H1 (cell line): ENCODE data around the gene CCDC40. TPM values are rescaled to one million over a fixed set of nuclear protein-coding genes. Genes with fewer than 3 reads are reported as not detected.

ENCODE experiments used
- CTCF ChIA-PET: fragments of 300-600 bp; sonication (Branson Sonifier 250); formaldehyde crosslinking; loops from one replicate; lab custom pipeline; 2021; ENCODE audit not compliant: partially characterized antibody; lab: Charles Lee
- POLR2A ChIA-PET: fragments of 300-600 bp; sonication (Branson Sonifier 250); formaldehyde crosslinking; loops from one replicate; lab custom pipeline; 2021; ENCODE audit warnings: inconsistent platforms; ENCODE audit not compliant: partially characterized antibody; lab: Charles Lee
- DNase-seq, 2 experiments: peaks; one replicate each; pipeline versions ENCODE4 v3.0.0 to v3.0.0-alpha.2; 2010 to 2022; ENCODE audit warnings: low spot score in 2 of 2, low read depth in 1 of 2, mixed read lengths in 1 of 2
- FAIRE-seq: peaks from 2 replicates; lab custom pipeline; 2011; peaks lifted over from hg19 to GRCh38; lab: Jason Lieb, UNC
- H2AFZ ChIP-seq: 2 replicates; pipeline ENCODE4 v1.8.1; 2012; ENCODE audit warnings: low read length, inconsistent platforms
- H2AK5ac ChIP-seq: 2 replicates; pipeline ENCODE4 v1.6.1; 2013; ENCODE audit warnings: low read depth, low read length
- H2BK120ac ChIP-seq: replicated peaks from 2 replicates; pipeline ENCODE3; 2013; ENCODE audit warnings: low read depth, low read length, inconsistent platforms
- H2BK12ac ChIP-seq: 2 replicates; pipeline ENCODE4 v1.6.1; 2013; ENCODE audit warnings: low read depth, low read length
- H2BK15ac ChIP-seq: 2 replicates; pipeline ENCODE4 v1.6.1; 2013; ENCODE audit warnings: low read length
- H2BK20ac ChIP-seq: 2 replicates; pipeline ENCODE4 v1.6.1; 2013; ENCODE audit warnings: low read length
- H2BK5ac ChIP-seq: 2 replicates; pipeline ENCODE4 v1.6.1; 2013; ENCODE audit warnings: low read depth, low read length
- H3K14ac ChIP-seq: 2 replicates; pipeline ENCODE4 v1.6.1; 2013; ENCODE audit warnings: inconsistent platforms; ENCODE audit not compliant: insufficient read length
- H3K18ac ChIP-seq: 2 replicates; pipeline ENCODE4 v1.6.1; 2013; ENCODE audit warnings: low read length; ENCODE audit errors: extremely low read depth
- H3K23ac ChIP-seq: 2 replicates; pipeline ENCODE4 v1.6.1; 2013; ENCODE audit warnings: inconsistent platforms; ENCODE audit not compliant: insufficient read length
- H3K23me2 ChIP-seq: 2 replicates; pipeline ENCODE4 v1.6.1; 2013; ENCODE audit warnings: low read depth, low read length
- H3K27ac ChIP-seq: 2 replicates; pipeline ENCODE4 v1.6.1; 2011; ENCODE audit warnings: low read depth, low read length, inconsistent platforms
- H3K27me3 ChIP-seq, 4 experiments: replicated peaks in 1 of 4; 1 replicate in 1 of 4; 2 replicates in 3 of 4; pipeline versions ENCODE4 v1.6.1 to v1.8.1; 2011 to 2013; ENCODE audit warnings: low read length in 3 of 4, mild to moderate bottlenecking in 3 of 4, inconsistent platforms in 2 of 4, mixed read lengths in 2 of 4, moderate library complexity in 1 of 4; ENCODE audit not compliant: control insufficient read depth in 3 of 4, insufficient read depth in 3 of 4; ENCODE audit errors: extremely low read depth in 1 of 4
- H3K36me3 ChIP-seq, 4 experiments: 2 replicates each; pipeline versions ENCODE4 v1.6.1 to v1.8.1; 2011 to 2013; ENCODE audit warnings: mild to moderate bottlenecking in 4 of 4, low read length in 3 of 4, moderate library complexity in 2 of 4, control low read depth in 1 of 4, inconsistent platforms in 1 of 4; ENCODE audit not compliant: insufficient read depth in 4 of 4, control insufficient read depth in 2 of 4
- H3K4ac ChIP-seq: replicated peaks from 2 replicates; pipeline ENCODE3; 2013; ENCODE audit warnings: low read length, low read depth, mixed read lengths, inconsistent platforms; ENCODE audit not compliant: insufficient read length
- H3K4me1 ChIP-seq, 4 experiments: replicated peaks in 1 of 4; 1 replicate in 1 of 4; 2 replicates in 3 of 4; pipeline versions ENCODE4 v1.6.1 to v1.8.1; 2011 to 2013; ENCODE audit warnings: low read length in 3 of 4, inconsistent platforms in 2 of 4, mixed read lengths in 1 of 4; ENCODE audit not compliant: insufficient read depth in 4 of 4, control insufficient read depth in 3 of 4
- H3K4me2 ChIP-seq, 2 experiments: 2 replicates each; pipeline versions ENCODE4 v1.6.1 to v1.8.1; 2011 to 2013; ENCODE audit warnings: low read depth in 2 of 2, low read length in 2 of 2, control low read depth in 1 of 2, inconsistent platforms in 1 of 2, mild to moderate bottlenecking in 1 of 2; ENCODE audit not compliant: insufficient read depth in 1 of 2
- H3K4me3 ChIP-seq, 4 experiments: fragments of 200-600, 300-600 bp in 1 of 4; sonication (generic), shearing (Covaris generic), sonication (Bioruptor Twin) in 1 of 4; 2 replicates each; pipeline versions ENCODE4 v1.5.1 to v1.8.1; 2011 to 2016; ENCODE audit warnings: low read length in 4 of 4, low read depth in 3 of 4, control low read depth in 2 of 4, inconsistent platforms in 2 of 4, mild to moderate bottlenecking in 2 of 4, mixed read lengths in 1 of 4, moderate library complexity in 1 of 4; ENCODE audit not compliant: insufficient read depth in 2 of 4; ENCODE audit errors: extremely low read depth in 1 of 4
- H3K56ac ChIP-seq: replicated peaks from 2 replicates; pipeline ENCODE3; 2013; ENCODE audit warnings: low read depth, mild to moderate bottlenecking, mixed read lengths, low read length, inconsistent platforms; ENCODE audit not compliant: insufficient read length
- H3K79me1 ChIP-seq: 2 replicates; pipeline ENCODE4 v1.6.1; 2013; ENCODE audit warnings: low read depth, low read length, control low read depth
- H3K79me2 ChIP-seq, 2 experiments: 2 replicates each; pipeline versions ENCODE4 v1.6.1 to v1.8.1; 2012 to 2013; ENCODE audit warnings: low read length in 2 of 2, mild to moderate bottlenecking in 2 of 2, inconsistent platforms in 1 of 2; ENCODE audit not compliant: insufficient read depth in 2 of 2, control insufficient read depth in 1 of 2
- H3K9ac ChIP-seq, 4 experiments: replicated peaks in 1 of 4; 1 replicate in 1 of 4; 2 replicates in 3 of 4; pipeline versions ENCODE4 v1.6.1 to v1.8.1; 2011 to 2013; ENCODE audit warnings: low read depth in 3 of 4, low read length in 3 of 4, control low read depth in 2 of 4, mild to moderate bottlenecking in 2 of 4, moderate library complexity in 2 of 4, inconsistent platforms in 1 of 4; ENCODE audit errors: extremely low read depth in 1 of 4
- H3K9me3 ChIP-seq, 2 experiments: 2 replicates each; pipeline versions ENCODE4 v1.6.1 to v1.8.1; 2012 to 2013; ENCODE audit warnings: mild to moderate bottlenecking in 2 of 2, moderate library complexity in 2 of 2, control low read depth in 1 of 2, inconsistent platforms in 1 of 2, low read depth in 1 of 2, low read length in 1 of 2, mixed read lengths in 1 of 2; ENCODE audit not compliant: insufficient read depth in 2 of 2
- H4K20me1 ChIP-seq, 2 experiments: replicated peaks in 1 of 2; 2 replicates each; pipeline versions ENCODE3 to v1.8.1; 2011 to 2013; ENCODE audit warnings: inconsistent platforms in 2 of 2, low read length in 2 of 2, mild to moderate bottlenecking in 1 of 2; ENCODE audit not compliant: insufficient read depth in 2 of 2, control insufficient read depth in 1 of 2
- H4K5ac ChIP-seq: 2 replicates; pipeline ENCODE4 v1.6.1; 2013; ENCODE audit warnings: low read length, low read depth, mixed read lengths, inconsistent platforms; ENCODE audit not compliant: insufficient read length
- H4K8ac ChIP-seq: 2 replicates; pipeline ENCODE4 v1.8.0; 2013; ENCODE audit warnings: mild to moderate bottlenecking, moderate library complexity, low read length, inconsistent platforms; ENCODE audit not compliant: insufficient read depth; ENCODE audit errors: extremely low read depth
- H4K91ac ChIP-seq: replicated peaks from 2 replicates; pipeline ENCODE3; 2013; ENCODE audit warnings: low read length, mixed read lengths, inconsistent platforms; ENCODE audit not compliant: insufficient read length
- ASH2L ChIP-seq: fragments of 200-600, 300-600 bp; sonication (generic); IDR thresholded peaks from one replicate; pipeline ENCODE4 v1.7.1; 2017; ENCODE audit warnings: low read length
- CBX5 ChIP-seq: fragments of 300-800, 300-1000 bp; sonication (generic); IDR thresholded peaks from 2 replicates; pipeline ENCODE4 v1.7.1; 2016; ENCODE audit warnings: antibody characterized with exemption, low read length, low read depth
- E2F6 ChIP-seq: IDR thresholded peaks from 2 replicates; pipeline ENCODE4 v1.6.1; 2012; ENCODE audit warnings: inconsistent platforms
- MAFK ChIP-seq: IDR thresholded peaks from 2 replicates; pipeline ENCODE4 v1.6.1; 2012; ENCODE audit warnings: low read depth, mild to moderate bottlenecking, improper control_type of control experiment, low read length
- POLR2AphosphoS5 ChIP-seq: IDR thresholded peaks from 2 replicates; pipeline ENCODE4 v1.6.1; 2011; ENCODE audit warnings: low read depth, low read length
- POU5F1 ChIP-seq: IDR thresholded peaks from 2 replicates; pipeline ENCODE4 v1.6.1; 2011; ENCODE audit warnings: low read depth, mild to moderate bottlenecking, low read length, moderate library complexity
- RAD21 ChIP-seq, 2 experiments: IDR thresholded peaks in 1 of 2; conservative IDR thresholded peaks in 1 of 2; 2 replicates each; pipeline ENCODE4 v1.6.1; 2011; ENCODE audit warnings: low read depth in 2 of 2, low read length in 2 of 2, improper control_type of control experiment in 1 of 2, inconsistent platforms in 1 of 2, mild to moderate bottlenecking in 1 of 2, moderate library complexity in 1 of 2
- SIN3A ChIP-seq, 2 experiments: IDR thresholded peaks in 1 of 2; conservative IDR thresholded peaks in 1 of 2; 2 replicates each; pipeline ENCODE4 v1.6.1; 2011 to 2012; ENCODE audit warnings: low read length in 2 of 2, improper control_type of control experiment in 1 of 2, low read depth in 1 of 2, mild to moderate bottlenecking in 1 of 2
- TAF7 ChIP-seq: optimal IDR thresholded peaks from 2 replicates; pipeline ENCODE3; 2011; ENCODE audit warnings: low read depth, mild to moderate bottlenecking, inconsistent platforms, low read length, moderate library complexity, borderline replicate concordance
- TBP ChIP-seq: IDR thresholded peaks from 2 replicates; pipeline ENCODE4 v1.6.1; 2011; ENCODE audit warnings: low read depth, low read length, improper control_type of control experiment
- WGBS, 2 experiments: shearing (Covaris generic) in 1 of 2; methylation state at CpG; one replicate each; pipeline versions ENCODE4 v1.1.6 to v1.1.7; 2013 to 2015; ENCODE audit warnings: low lambda C conversion rate in 2 of 2, mixed read lengths in 2 of 2, inconsistent platforms in 1 of 2, low coverage in 1 of 2, missing lambda C conversion rate in 1 of 2; ENCODE audit not compliant: insufficient replicate concordance in 2 of 2, insufficient coverage in 1 of 2, insufficient read length in 1 of 2; ENCODE audit errors: extremely low coverage in 1 of 2, missing lambda C conversion rate in 1 of 2; 5-methylcytosine and 5-hydroxymethylcytosine counted together
- polyA plus RNA-seq, 7 experiments: library from polyadenylated mRNA; depleted of rRNA in 3 of 7; stranded (reverse) in 5 of 7; unstranded in 2 of 7; fragments of >200 nt in 5 of 7; fragments of 200-250 nt in 2 of 7; gene quantifications; 1 replicate in 5 of 7; 2 replicates in 1 of 7; 4 replicates in 1 of 7; pipeline versions ENCODE4 v1.2.1 to v1.2.3, GENCODE V29; 2011 to 2013; ENCODE audit warnings: missing spikeins in 2 of 7, mixed read lengths in 2 of 7
- total RNA-seq: library from RNA; stranded (reverse); fragmentation: NEBNext Ultra II Directional; extraction: Animal tissue kit (Norgen Biotek cat#: 25700); gene quantifications from 2 replicates; pipeline ENCODE4 v1.2.1, GENCODE V29; 2021

CCDC40 gene
- total and polyA plus RNA-seq, 2 of the 8 experiments (the other 6 are each of a cell fraction or from before 2014, with no cell fraction given), result 4.1 to 11.5 TPM

GRCh38 chr17:79991924-79992648 is 44.4 kb upstream of the CCDC40 start:
- Histone ChIP-seq H2BK20ac (no peak overlapping the region), H3K9me3 (no peaks in the 10 kb centered on the region), H4K91ac (no peak overlapping the region), H4K20me1 (peaks cover 10 to 16% of the 10 kb centered on the region in 2 experiments), H4K8ac (peak overlapping the region; percentile 90; the same call in 1 of the 2 replicates), H3K27ac (no peak overlapping the region), H2BK120ac (no peak overlapping the region), H2AFZ (no peak overlapping the region), H2AK5ac (peak overlapping the region; percentile 99), H3K4me2 (peak overlapping the region; percentile 54 to 67), H3K4ac (no peak overlapping the region), H3K36me3 (peaks cover 0 to 2% (median 0%) of the 10 kb centered on the region in 4 experiments; a peak in 1 of 8 replicates), H3K18ac (peak overlapping the region; percentile 66; the same call in 1 of the 2 replicates), H2BK12ac (peak overlapping the region; percentile 99), H3K79me1 (peaks cover 11% of the 10 kb centered on the region), H2BK15ac (no peak overlapping the region), H4K5ac (no peak overlapping the region), H3K56ac (no peak overlapping the region), H3K23me2 (no peaks in the 10 kb centered on the region), H3K23ac (no peak overlapping the region), H2BK5ac (peak overlapping the region; percentile 27; the same call in 1 of the 2 replicates), H3K27me3 (peaks cover 0 to 2% (median 0%) of the 10 kb centered on the region in 4 experiments; a peak in 2 of 7 replicates), H3K79me2 (peaks cover 0 to 26% of the 10 kb centered on the region in 2 experiments; a peak in 1 of 4 replicates), H3K4me3 (peak overlapping the region; percentile 4 to 55 (median 38); a peak in 6 of 8 replicates), H3K4me1 (peaks cover 15 to 37% (median 28%) of the 10 kb centered on the region in 4 experiments), H3K14ac (no peak overlapping the region), H3K9ac (no peak overlapping the region; a peak in 1 of 7 replicates)
- WGBS, 2 experiments, result 38% methylated on average over 25 of the region's 44 CpGs; no CpG with 5 or more reads in 1 of the 2 experiments
- CTCF ChIA-PET, result interaction anchor here (0.5 to 4.6 kb wide), 11 partner anchors 13 to 248 kb away, joined by 3 to 53 read pairs (median 3); no protein-coding TSS in a partner anchor
- POLR2A ChIA-PET, result interaction anchor here (0.6 to 3.7 kb wide), 13 partner anchors 13 to 206 kb away, joined by 3 to 20 read pairs (median 5); partner anchors contain the start of gene CBX8
- no peak for DNase-seq
- FAIRE-seq, result no peak
- 0 out of 4 replicates have a peak, but pooled peaks of 1 of the 2 experiments have one; percentile 5 for TF ChIP-seq SIN3A (conservative IDR thresholded peaks at IDR 0.05 in 1 of 2, IDR thresholded peaks at IDR 0.05 in 1 of 2; ENCODE audit: low read depth in 1 of 2, low read length in 2 of 2)
- TF ChIP-seq RAD21 (IDR thresholded peaks at IDR 0.05 in 1 of 2, conservative IDR thresholded peaks at IDR 0.05 in 1 of 2; ENCODE audit: low read depth in 2 of 2, low read length in 2 of 2), result no peak
- peak; percentile 25 for TF ChIP-seq ASH2L
- TF ChIP-seq CBX5, result no peak
- no peak for TF ChIP-seq TBP
- no peak for TF ChIP-seq POU5F1
- 0 out of 2 replicates have a peak, but pooled peaks have one; percentile 20 for TF ChIP-seq POLR2AphosphoS5
- no peak for TF ChIP-seq MAFK
- no peak for TF ChIP-seq TAF7
- TF ChIP-seq E2F6, result no peak
